HUDEP-2 (cell line): ENCODE measurements around the gene TMEM11.
"Not testable (repeated sequence)": the region's sequence is repeated elsewhere in the genome, so short reads cannot be mapped to it uniquely, and the experiment has no call there.

Experiments
- DNase-seq, 76 experiments: peaks; one replicate each; lab custom pipeline; 2025; ENCODE audit not compliant: unreplicated experiment in 76 of 76; lab: John Stamatoyannopoulos, UW

The TMEM11 gene

GRCh38 chr17:21212826-21213637 is 929 bp downstream of the TMEM11 start:
- peak in 1 of 76 experiments; percentile 52 for DNase-seq

GRCh38 chr17:21211825-21212479 is 2.0 kb downstream of the TMEM11 start:
- DNase-seq, result no peak

- no peak for DNase-seq
Measured at GRCh38 chr17:21210411-21211076, 3.4 kb downstream of the TMEM11 start.

- no peak for DNase-seq
Measured at GRCh38 chr17:21209511-21210175, 4.3 kb downstream of the TMEM11 start.

- no peak for DNase-seq
Measured at GRCh38 chr17:21208352-21208751, 5.6 kb downstream of the TMEM11 start.

- DNase-seq, result no peak
Measured at GRCh38 chr17:21204935-21205334, 9.0 kb downstream of the TMEM11 start.

- no peak for DNase-seq
Measured at GRCh38 chr17:21202512-21202911, 11.4 kb downstream of the TMEM11 start.

- no peak for DNase-seq
Measured at GRCh38 chr17:21201874-21202273, 12.1 kb downstream of the TMEM11 start.

- DNase-seq, result no peak
Measured at GRCh38 chr17:21201298-21201595, 12.7 kb downstream of the TMEM11 start.

- no peak for DNase-seq
Measured at GRCh38 chr17:21200590-21201297, 13.2 kb downstream of the TMEM11 start.

- no peak for DNase-seq
Measured at GRCh38 chr17:21199856-21200255, 14.1 kb downstream of the TMEM11 start.

- DNase-seq, result peak in 24 of 76 experiments; percentile 6 to 51 (median 28)
Measured at GRCh38 chr17:21199311-21199710, 14.7 kb downstream of the TMEM11 start.

GRCh38 chr17:21198411-21198810 is 15.6 kb downstream of the TMEM11 start:
- no peak for DNase-seq

GRCh38 chr17:21196126-21196525 is 17.8 kb downstream of the TMEM11 start:
- DNase-seq, result no peak

GRCh38 chr17:21194703-21195102 is 19.3 kb downstream of the TMEM11 start:
- DNase-seq, result no peak

- DNase-seq, result no peak
Measured at GRCh38 chr17:21194226-21194625, 19.7 kb downstream of the TMEM11 start.

- no peak for DNase-seq
Measured at GRCh38 chr17:21193031-21193430, 20.9 kb downstream of the TMEM11 start.

GRCh38 chr17:21192414-21192813 is 21.5 kb downstream of the TMEM11 start:
- DNase-seq, result not testable (repeated sequence)

- no peak for DNase-seq
Measured at GRCh38 chr17:21191698-21192097, 22.3 kb downstream of the TMEM11 start.

- DNase-seq, result no peak
Measured at GRCh38 chr17:21190078-21190477, 23.9 kb downstream of the TMEM11 start.

GRCh38 chr17:21189361-21189760 is 24.6 kb downstream of the TMEM11 start:
- no peak for DNase-seq
